Fibroblast of skin of scalp (primary cell): ENCODE results near the gene STXBP2.

ENCODE experiments used
- DNase-seq: peaks from one replicate; pipeline ENCODE4 v3.0.0-alpha.2; 2013

Gene STXBP2

GRCh38 chr19:7657131-7657751 is 20.3 kb downstream of the STXBP2 start:
- no peak for DNase-seq

- no peak for DNase-seq
These were observed 21.3 kb downstream of the STXBP2 start for GRCh38 chr19:7658219-7658686.

- no peak for DNase-seq
These were observed 25.0 kb downstream of the STXBP2 start for GRCh38 chr19:7661744-7662538.

DNA sequence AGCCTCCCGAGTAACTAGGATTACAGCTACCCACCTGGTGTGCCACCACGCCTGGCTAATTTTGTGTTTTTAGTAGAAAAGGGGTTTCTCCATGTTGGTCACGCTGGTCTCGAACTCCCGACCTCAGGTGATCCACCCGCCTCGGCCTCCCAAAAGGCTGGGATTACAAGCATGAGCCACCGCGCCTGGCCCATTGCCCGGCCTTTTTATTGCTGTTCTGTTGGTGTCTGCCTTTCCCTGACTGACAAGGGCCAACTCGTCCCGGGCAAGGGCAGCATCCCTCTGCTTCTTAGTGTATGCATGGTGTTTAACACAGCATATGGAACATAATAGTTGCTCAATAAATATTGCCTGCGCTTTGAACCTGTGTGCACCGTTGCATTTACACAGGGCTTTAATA is 25.7 kb downstream of the STXBP2 start:
- no peak for DNase-seq

DNA sequence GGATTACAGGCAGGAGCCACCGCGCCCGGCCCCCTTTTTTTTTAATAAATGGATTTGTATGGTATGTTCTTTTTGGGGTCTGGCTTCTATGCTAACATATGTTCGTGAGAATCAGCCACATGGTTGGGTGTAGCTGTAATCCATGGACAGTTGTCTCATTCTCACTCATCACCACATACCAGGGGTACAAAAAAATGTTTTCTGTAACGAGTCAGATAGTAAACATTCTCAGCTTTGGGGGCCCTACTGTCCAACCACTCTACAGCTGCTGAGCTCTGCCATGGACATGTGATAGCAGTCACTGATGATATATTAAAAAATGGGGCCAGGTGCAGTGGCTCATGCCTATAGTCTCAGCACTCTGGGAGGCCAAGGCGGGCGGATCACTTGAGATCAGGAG is 26.8 kb downstream of the STXBP2 start:
- DNase-seq, result no peak

GRCh38 chr19:7665076-7665475 is 28.2 kb downstream of the STXBP2 start:
- DNase-seq, result peak; percentile 61

DNA sequence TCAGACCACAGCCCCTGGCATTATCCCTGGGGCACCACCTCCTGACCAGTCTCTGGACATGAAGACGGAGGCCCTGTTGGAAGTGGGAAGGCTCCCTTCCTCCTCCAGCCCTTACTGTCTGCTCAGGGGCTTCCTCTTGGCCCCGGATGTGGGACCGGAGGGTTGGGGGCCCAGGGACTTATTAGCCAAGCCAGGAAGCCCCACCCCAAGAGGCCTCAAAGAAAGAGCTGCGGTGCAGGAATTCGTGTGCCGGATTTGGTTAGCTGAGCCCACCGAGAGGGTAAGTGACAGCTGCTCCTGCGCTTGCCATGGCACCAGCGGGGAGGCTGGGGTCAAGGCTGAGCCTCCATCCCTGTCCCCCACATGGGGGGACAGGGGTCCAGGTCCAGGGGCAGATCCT is 31.9 kb downstream of the STXBP2 start, which contains the start of gene RETN:
Gene RETN, plus strand, starts transcription at position 208 of the 400 bp plus-strand sequence. CDS start 278 bp downstream, outside the sequence.
- no peak for DNase-seq

- DNase-seq, result no peak
These were observed 32.7 kb downstream of the STXBP2 start for GRCh38 chr19:7669641-7670040.

- no peak for DNase-seq
These were observed 33.4 kb downstream of the STXBP2 start for GRCh38 chr19:7670150-7670783.

GRCh38 chr19:7670790-7671189 is 33.9 kb downstream of the STXBP2 start:
- no peak for DNase-seq

DNA sequence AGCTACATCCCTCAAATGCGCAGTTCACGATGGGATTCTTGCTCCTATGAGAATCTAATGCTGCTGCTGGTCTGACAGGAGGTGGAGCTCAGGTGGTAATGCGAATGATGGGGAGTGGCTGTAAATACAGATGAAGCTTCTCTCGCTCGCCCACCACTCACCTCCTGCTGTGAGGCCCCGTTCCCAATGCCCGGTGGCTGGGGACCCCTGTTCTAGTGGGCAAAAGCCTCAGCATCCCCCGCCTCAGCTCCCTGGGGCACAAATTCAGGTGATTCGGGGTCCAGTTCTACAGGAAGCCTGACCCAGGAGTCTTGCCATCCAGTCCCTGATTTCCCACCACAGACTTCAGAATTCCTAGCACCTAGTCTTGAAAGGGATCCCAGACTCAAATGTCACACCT is 35.6 kb downstream of the STXBP2 start:
- DNase-seq, result no peak

- peak; percentile 33 for DNase-seq
These were observed 37.4 kb downstream of the STXBP2 start for GRCh38 chr19:7674010-7675005.

- DNase-seq, result no peak
These were observed 39.5 kb downstream of the STXBP2 start for GRCh38 chr19:7676376-7676775.

DNA sequence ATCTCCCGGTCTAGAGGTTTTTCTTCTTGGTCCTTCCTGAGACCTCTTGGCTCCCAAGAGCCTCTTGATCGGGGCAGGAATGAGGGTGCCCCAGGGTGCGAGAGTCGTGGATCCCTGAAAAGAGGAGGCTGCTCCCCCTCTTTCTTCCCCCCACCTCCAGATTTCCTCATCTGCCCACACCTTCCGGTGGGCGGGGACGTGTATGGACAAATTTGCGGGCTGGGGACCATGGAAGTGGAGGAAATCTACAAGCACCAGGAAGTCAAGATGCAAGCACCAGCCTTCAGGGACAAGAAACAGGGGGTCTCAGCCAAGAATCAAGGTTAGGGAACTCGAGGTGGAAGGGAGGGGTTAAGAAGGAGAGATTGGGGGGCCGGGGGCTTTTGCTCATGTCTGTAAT is 39.9 kb downstream of the STXBP2 start, which contains the start of gene MCEMP1:
Gene MCEMP1, plus strand, starts transcription at position 237 of the 400 bp plus-strand sequence. Its CDS starts 31 bp downstream, at position 268.
- DNase-seq, result no peak

- DNase-seq, result no peak
These were observed 40.9 kb downstream of the STXBP2 start for GRCh38 chr19:7677669-7678311.

DNA sequence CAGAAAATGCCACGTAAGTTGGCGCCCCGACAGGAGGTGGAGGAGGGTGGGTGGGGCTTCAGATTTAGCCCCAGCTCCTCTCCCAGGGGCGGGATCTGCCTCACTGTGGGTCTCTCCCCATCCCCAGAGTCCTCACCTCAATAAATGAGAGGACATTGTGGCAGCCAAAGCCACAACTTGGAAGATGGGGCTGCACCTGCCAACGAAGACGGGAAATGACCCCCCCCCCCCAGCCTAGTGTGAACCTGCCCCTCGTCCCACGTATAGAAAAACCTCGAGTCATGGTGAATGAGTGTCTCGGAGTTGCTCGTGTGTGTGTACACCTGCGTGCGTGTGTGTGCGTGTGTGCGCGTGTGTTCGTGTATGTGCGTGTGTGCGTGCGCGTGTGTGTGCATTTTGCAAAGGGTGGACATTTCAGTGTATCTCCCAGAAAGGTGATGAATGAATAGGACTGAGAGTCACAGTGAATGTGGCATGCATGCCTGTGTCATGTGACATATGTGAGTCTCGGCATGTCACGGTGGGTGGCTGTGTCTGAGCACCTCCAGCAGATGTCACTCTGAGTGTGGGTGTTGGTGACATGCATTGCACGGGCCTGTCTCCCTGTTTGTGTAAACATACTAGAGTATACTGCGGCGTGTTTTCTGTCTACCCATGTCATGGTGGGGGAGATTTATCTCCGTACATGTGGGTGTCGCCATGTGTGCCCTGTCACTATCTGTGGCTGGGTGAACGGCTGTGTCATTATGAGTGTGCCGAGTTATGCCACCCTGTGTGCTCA is 42.3 kb downstream of the STXBP2 start:
- DNase-seq, result no peak

GRCh38 chr19:7679771-7680605 is 43.1 kb downstream of the STXBP2 start:
- DNase-seq, result no peak

DNA sequence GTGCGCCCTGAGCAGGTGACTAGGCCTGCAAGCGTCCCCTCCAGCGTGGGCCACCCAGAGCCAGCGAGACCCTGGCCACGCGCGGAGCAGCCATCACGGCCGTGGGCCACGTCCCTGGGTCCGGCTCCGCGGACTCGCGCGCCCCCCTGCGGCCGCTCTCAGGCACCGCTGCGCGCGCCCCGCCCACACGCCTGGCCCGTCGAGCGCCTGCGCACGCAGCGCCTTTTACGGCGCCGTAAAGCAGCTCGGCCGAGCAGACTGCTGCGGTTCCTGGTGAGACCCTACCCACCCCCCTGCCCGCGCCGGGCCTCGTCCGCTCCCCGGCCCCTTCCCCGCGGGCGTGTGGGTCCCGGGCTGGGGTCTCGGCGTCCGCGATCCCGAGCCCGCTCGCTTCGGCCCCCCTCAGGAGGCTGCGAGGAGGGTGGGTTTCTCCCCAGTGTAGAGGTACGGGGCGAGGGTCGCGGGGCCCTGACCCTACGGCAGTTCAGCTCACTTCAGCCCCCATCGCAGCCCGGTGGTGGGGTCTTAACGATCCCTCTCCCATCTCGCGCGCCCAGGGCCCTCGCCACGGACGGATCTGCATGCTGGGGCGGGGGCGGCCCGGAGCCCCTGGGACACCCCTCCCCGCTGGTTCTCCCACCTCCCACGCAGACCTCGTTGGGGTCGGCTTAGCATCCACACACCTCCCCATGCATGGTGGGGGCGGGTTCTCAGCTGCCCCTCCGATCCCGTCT is 43.9 kb downstream of the STXBP2 start, which contains the start of gene TRAPPC5:
Gene TRAPPC5, plus strand, starts transcription at position 228 of the 734 bp plus-strand sequence. CDS start 1,421 bp downstream, outside the sequence.
- peak; percentile 83 for DNase-seq
